HUDEP-2 (cell line): ENCODE results near the gene CDKN2B-AS1.
A peak's percentile ranks its signal among the peaks of the same experiment; 100 is the strongest.

ENCODE experiments used
- DNase-seq, 76 experiments: peaks; one replicate each; lab custom pipeline; 2025; ENCODE audit not compliant: unreplicated experiment in 76 of 76; lab: John Stamatoyannopoulos, UW

CDKN2B-AS1 gene

GRCh38 chr9:22112870-22113821, 118.6 kb downstream of the CDKN2B-AS1 start:
- DNase-seq = no peak

GRCh38 chr9:22114956-22115355, 120.4 kb downstream of the CDKN2B-AS1 start:
- DNase-seq = no peak

GRCh38 chr9:22116758-22117157, 122.2 kb downstream of the CDKN2B-AS1 start:
- DNase-seq = no peak

GRCh38 chr9:22117511-22118384, 123.2 kb downstream of the CDKN2B-AS1 start:
- peak in 1 of 76 experiments; percentile 8 for DNase-seq

GRCh38 chr9:22118810-22119521, 124.4 kb downstream of the CDKN2B-AS1 start:
- DNase-seq = no peak

GRCh38 chr9:22119522-22120158, 125.0 kb downstream of the CDKN2B-AS1 start:
- peak in 19 of 76 experiments; percentile 7 to 45 (median 21) for DNase-seq

- DNase-seq = no peak
Measured at GRCh38 chr9:22120159-22120549, 125.6 kb downstream of the CDKN2B-AS1 start.

- DNase-seq = no peak
Measured at GRCh38 chr9:22120595-22120994, 126.0 kb downstream of the CDKN2B-AS1 start.

- DNase-seq = no peak
Measured at GRCh38 chr9:22124263-22125011, 129.8 kb downstream of the CDKN2B-AS1 start.

GRCh38 chr9:22129133-22129532, 134.5 kb downstream of the CDKN2B-AS1 start:
- DNase-seq = no peak

- no peak for DNase-seq
Measured at GRCh38 chr9:22129633-22130032, 135.0 kb downstream of the CDKN2B-AS1 start.

GRCh38 chr9:22131817-22132216, 137.2 kb downstream of the CDKN2B-AS1 start:
- DNase-seq = no peak

GRCh38 chr9:22134390-22134789, 139.8 kb downstream of the CDKN2B-AS1 start:
- DNase-seq = no peak

GRCh38 chr9:22136461-22137096, 142.0 kb downstream of the CDKN2B-AS1 start:
- DNase-seq = no peak

GRCh38 chr9:22138956-22139660, 144.5 kb downstream of the CDKN2B-AS1 start:
- DNase-seq = no peak

GRCh38 chr9:22141908-22142307, 147.3 kb downstream of the CDKN2B-AS1 start:
- no peak for DNase-seq

- no peak for DNase-seq
Measured at GRCh38 chr9:22142671-22143070, 148.1 kb downstream of the CDKN2B-AS1 start.

- no peak for DNase-seq
Measured at GRCh38 chr9:22143799-22144625, 149.4 kb downstream of the CDKN2B-AS1 start.
